HEK293 (cell line): ENCODE measurements around the gene MIEN1.

Experiments used
- CTCF ChIA-PET: fragments of 350-600 bp; formaldehyde crosslinking; extraction: SDS; loops from one replicate; lab custom pipeline; 2021; ENCODE audit warnings: antibody characterized with exemption; lab: Yijun Ruan, JAX
- POLR2A ChIA-PET: fragments of 300-600 bp; formaldehyde crosslinking; extraction: SDS; loops from one replicate; lab custom pipeline; 2020; ENCODE audit warnings: antibody characterized with exemption, inconsistent platforms; lab: Yijun Ruan, JAX
- H3K27ac ChIP-seq: fragments of 200-500 bp; sonication (Bioruptor generic); 2 replicates; pipeline ENCODE4 v1.5.1; 2014; ENCODE audit warnings: low read depth, low read length, control low read depth, inconsistent platforms; ENCODE audit errors: extremely low read depth
- H3K36me3 ChIP-seq, 2 experiments: fragments of 200-500 bp in 1 of 2; sonication (Bioruptor generic) in 1 of 2; 1 replicate in 1 of 2; 2 replicates in 1 of 2; pipeline ENCODE4 v1.5.1; 2014 to 2017; ENCODE audit warnings: inconsistent platforms in 2 of 2, low read length in 2 of 2; ENCODE audit not compliant: control insufficient read depth in 2 of 2, insufficient read depth in 1 of 2
- H3K4me1 ChIP-seq: fragments of 200-500 bp; sonication (Bioruptor generic); 2 replicates; pipeline ENCODE4 v1.5.1; 2014; ENCODE audit warnings: mild to moderate bottlenecking, low read length, inconsistent platforms; ENCODE audit not compliant: control insufficient read depth, insufficient read depth
- H3K4me3 ChIP-seq: 2 replicates; pipeline ENCODE4 v1.5.1; 2011; ENCODE audit warnings: low read depth, mild to moderate bottlenecking, control low read depth, low read length, moderate library complexity
- H3K9me3 ChIP-seq: fragments of 200-500 bp; sonication (Bioruptor generic); 2 replicates; pipeline ENCODE4 v1.5.1; 2014; ENCODE audit warnings: low read depth, low read length, inconsistent platforms; ENCODE audit not compliant: control insufficient read depth, insufficient read depth
- EGR2 ChIP-seq: fragments of 450-650 bp; formaldehyde crosslinking; IDR thresholded peaks from 2 replicates; pipeline ENCODE4 v1.5.1; 2016; ENCODE audit warnings: low read depth, missing biosample characterization, missing genetic modification characterization
- GLI2 ChIP-seq: fragments of 450-650 bp; formaldehyde crosslinking; IDR thresholded peaks from 2 replicates; pipeline ENCODE4; 2017; ENCODE audit warnings: missing biosample characterization, missing genetic modification characterization, low read depth, borderline replicate concordance
- GLIS1 ChIP-seq: fragments of 450-650 bp; formaldehyde crosslinking; IDR thresholded peaks from 2 replicates; pipeline ENCODE4 v1.5.1; 2016; ENCODE audit warnings: missing biosample characterization, missing genetic modification characterization
- GLIS2 ChIP-seq: fragments of 450-650 bp; formaldehyde crosslinking; IDR thresholded peaks from 2 replicates; pipeline ENCODE4 v1.5.1; 2016; ENCODE audit warnings: missing biosample characterization, missing genetic modification characterization
- KLF7 ChIP-seq: fragments of 450-650 bp; formaldehyde crosslinking; IDR thresholded peaks from 2 replicates; pipeline ENCODE4 v1.5.1; 2016; ENCODE audit warnings: missing biosample characterization, missing genetic modification characterization, borderline replicate concordance
- PATZ1 ChIP-seq: fragments of 450-650 bp; formaldehyde crosslinking; IDR thresholded peaks from 2 replicates; pipeline ENCODE4 v1.5.1; 2016; ENCODE audit warnings: missing biosample characterization, missing genetic modification characterization
- SP3 ChIP-seq: fragments of 450-650 bp; formaldehyde crosslinking; IDR thresholded peaks from 2 replicates; pipeline ENCODE4 v1.5.1; 2016; ENCODE audit warnings: missing biosample characterization, missing genetic modification characterization
- ZBTB17 ChIP-seq: fragments of 450-650 bp; formaldehyde crosslinking; IDR thresholded peaks from 2 replicates; pipeline ENCODE4 v1.5.1; 2016; ENCODE audit warnings: missing biosample characterization, missing genetic modification characterization
- ZBTB20 ChIP-seq: fragments of 450-650 bp; formaldehyde crosslinking; IDR thresholded peaks from 2 replicates; pipeline ENCODE4 v1.5.1; 2016; ENCODE audit warnings: missing biosample characterization, missing genetic modification characterization
- ZBTB26 ChIP-seq: fragments of 450-650 bp; formaldehyde crosslinking; optimal IDR thresholded peaks from 2 replicates; pipeline ENCODE3; 2016; ENCODE audit warnings: missing biosample characterization, mild to moderate bottlenecking, missing genetic modification characterization
- ZBTB48 ChIP-seq: fragments of 450-650 bp; formaldehyde crosslinking; IDR thresholded peaks from 2 replicates; pipeline ENCODE4 v1.5.1; 2016; ENCODE audit warnings: missing biosample characterization, missing genetic modification characterization
- ZBTB6 ChIP-seq: fragments of 450-650 bp; formaldehyde crosslinking; IDR thresholded peaks from 2 replicates; pipeline ENCODE4 v1.5.1; 2017; ENCODE audit warnings: missing biosample characterization, missing genetic modification characterization
- ZEB2 ChIP-seq: fragments of 450-650 bp; formaldehyde crosslinking; IDR thresholded peaks from 2 replicates; pipeline ENCODE4 v1.5.1; 2016; ENCODE audit warnings: missing biosample characterization, missing genetic modification characterization
- ZNF18 ChIP-seq: fragments of 450-650 bp; formaldehyde crosslinking; IDR thresholded peaks from 2 replicates; pipeline ENCODE4 v1.5.1; 2016; ENCODE audit warnings: missing biosample characterization, missing genetic modification characterization
- ZNF211 ChIP-seq: fragments of 450-650 bp; formaldehyde crosslinking; IDR thresholded peaks from 2 replicates; pipeline ENCODE4 v1.5.1; 2016; ENCODE audit warnings: low read depth, missing biosample characterization, missing genetic modification characterization
- ZNF398 ChIP-seq: fragments of 450-650 bp; formaldehyde crosslinking; IDR thresholded peaks from 2 replicates; pipeline ENCODE4 v1.5.1; 2017; ENCODE audit warnings: missing biosample characterization, missing genetic modification characterization
- ZNF426 ChIP-seq: fragments of 450-650 bp; formaldehyde crosslinking; IDR thresholded peaks from 2 replicates; pipeline ENCODE4 v1.5.1; 2017; ENCODE audit warnings: missing biosample characterization, missing genetic modification characterization, mild to moderate bottlenecking, inconsistent platforms, moderate library complexity
- ZNF433 ChIP-seq: fragments of 450-650 bp; formaldehyde crosslinking; IDR thresholded peaks from 2 replicates; pipeline ENCODE4 v1.5.1; 2016; ENCODE audit warnings: missing biosample characterization, missing genetic modification characterization, low read depth
- ZNF473 ChIP-seq: fragments of 450-650 bp; formaldehyde crosslinking; IDR thresholded peaks from 2 replicates; pipeline ENCODE4 v1.5.1; 2017; ENCODE audit warnings: missing biosample characterization, missing genetic modification characterization
- ZNF571 ChIP-seq: fragments of 450-650 bp; formaldehyde crosslinking; IDR thresholded peaks from 2 replicates; pipeline ENCODE4 v1.5.0; 2017; ENCODE audit warnings: missing biosample characterization, missing genetic modification characterization
- ZNF600 ChIP-seq: fragments of 450-650 bp; formaldehyde crosslinking; IDR thresholded peaks from 2 replicates; pipeline ENCODE4 v1.5.1; 2016; ENCODE audit warnings: missing biosample characterization, missing genetic modification characterization
- ZNF768 ChIP-seq: fragments of 450-650 bp; formaldehyde crosslinking; IDR thresholded peaks from 2 replicates; pipeline ENCODE4 v1.5.1; 2018; ENCODE audit warnings: missing biosample characterization, mild to moderate bottlenecking, missing genetic modification characterization
- ZNF791 ChIP-seq: fragments of 450-650 bp; formaldehyde crosslinking; IDR thresholded peaks from 2 replicates; pipeline ENCODE4 v1.5.1; 2016; ENCODE audit warnings: missing biosample characterization, missing genetic modification characterization
- ZNF792 ChIP-seq: fragments of 450-650 bp; formaldehyde crosslinking; IDR thresholded peaks from 2 replicates; pipeline ENCODE4 v1.5.1; 2016; ENCODE audit warnings: missing biosample characterization, missing genetic modification characterization
- ZSCAN30 ChIP-seq: fragments of 450-650 bp; IDR thresholded peaks from 2 replicates; pipeline ENCODE4 v1.5.1; 2018; ENCODE audit warnings: missing biosample characterization, mild to moderate bottlenecking, missing genetic modification characterization, moderate library complexity
- ZXDB ChIP-seq: fragments of 450-650 bp; formaldehyde crosslinking; IDR thresholded peaks from 2 replicates; pipeline ENCODE4 v1.5.1; 2016; ENCODE audit warnings: missing biosample characterization, missing genetic modification characterization

The MIEN1 gene

GRCh38 chr17:39701012-39701783 lies 29.1 kb downstream of the MIEN1 start (continued):
- no peak for TF ChIP-seq ZNF768 (tag by site-specific recombination)
- no peak for TF ChIP-seq ZNF791 (tag by site-specific recombination)
- TF ChIP-seq ZSCAN30 (tag by site-specific recombination), result no peak
- no peak for TF ChIP-seq SP3 (tag by site-specific recombination)
- TF ChIP-seq ZBTB20 (tag by site-specific recombination), result no peak
- 0 out of 2 replicates have a peak, but pooled peaks have one; percentile 19 for TF ChIP-seq ZBTB48 (tag by site-specific recombination)
- no peak for TF ChIP-seq ZNF211
- peak; percentile 51; the same call in 1 of the 2 replicates for TF ChIP-seq EGR2 (tag by site-specific recombination)
- no peak for TF ChIP-seq ZEB2 (tag by site-specific recombination)

- Histone ChIP-seq H3K27ac (peak overlapping the region; percentile 68; the same call in 1 of the 2 replicates), H3K36me3 (peaks cover 0 to 25% of the 10 kb centered on the region in 2 experiments; a peak in 1 of 3 replicates), H3K4me3 (peak overlapping the region; percentile 81), H3K9me3 (no peaks in the 10 kb centered on the region), H3K4me1 (peaks cover 13% of the 10 kb centered on the region; the same call in 1 of the 2 replicates)
- POLR2A ChIA-PET, result interaction anchor here (0.7 to 2.4 kb wide), 26 partner anchors 9 to 413 kb away, joined by 3 to 42 read pairs (median 5); partner anchors contain the start of genes LRRC3C, MIEN1, ORMDL3 and PGAP3
- CTCF ChIA-PET, result interaction anchor here (0.6 to 3.5 kb wide), 15 partner anchors 12 to 258 kb away, joined by 3 to 22 read pairs (median 3); partner anchors contain the start of genes MIEN1 and PGAP3
- TF ChIP-seq GLI2 (tag by site-specific recombination) (no peak), ZNF18 (no peak), ZNF433 (tag by site-specific recombination) (no peak), ZNF792 (tag by site-specific recombination) (no peak), ZXDB (tag by site-specific recombination) (no peak), ZNF600 (peak; percentile 74), ZBTB26 (tag by site-specific recombination) (peak; percentile 56), KLF7 (no peak), ZBTB20 (tag by site-specific recombination) (peak; percentile 86), ZBTB17 (tag by site-specific recombination) (0 out of 2 replicates have a peak, but pooled peaks have one; percentile 0), ZNF473 (tag by site-specific recombination) (no peak), ZNF571 (tag by site-specific recombination) (no peak), ZBTB6 (tag by site-specific recombination) (no peak), GLIS1 (tag by site-specific recombination) (peak; percentile 89), ZNF426 (no peak), ZNF398 (peak; percentile 85), PATZ1 (tag by site-specific recombination) (peak; percentile 88), GLIS2 (tag by site-specific recombination) (peak; percentile 65)
These were observed 30.0 kb downstream of the MIEN1 start for GRCh38 chr17:39700148-39700987.
